ENCODE measurements around the gene PTGIS.
"Not testable (repeated sequence)": the region's sequence is repeated elsewhere in the genome, so short reads cannot be mapped to it uniquely, and the experiment has no call there.

The PTGIS gene

GRCh38 chr20:49575551-49576060, 7.7 kb upstream of the PTGIS start:
- no peak for DNase-seq

GRCh38 chr20:49573900-49574416, 6.0 kb upstream of the PTGIS start:
- no peak for DNase-seq

- DNase-seq: no peak
Measured at GRCh38 chr20:49572857-49573256, 4.9 kb upstream of the PTGIS start.

DNA sequence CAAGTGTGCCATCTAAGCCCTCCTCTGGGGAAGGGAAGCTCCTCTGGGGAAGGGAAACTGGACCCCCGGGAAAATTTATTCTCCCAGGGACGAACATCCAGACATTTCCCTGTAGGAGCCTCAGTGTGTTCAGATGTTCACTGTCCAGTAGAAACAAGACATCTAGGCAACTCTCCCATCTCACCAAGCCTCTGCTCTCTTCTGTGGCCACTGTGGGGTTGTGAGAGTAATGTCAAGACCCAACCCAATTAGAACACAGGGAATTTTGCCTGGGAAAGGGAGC, 3.6 kb upstream of the PTGIS start:
- no peak for DNase-seq

DNA sequence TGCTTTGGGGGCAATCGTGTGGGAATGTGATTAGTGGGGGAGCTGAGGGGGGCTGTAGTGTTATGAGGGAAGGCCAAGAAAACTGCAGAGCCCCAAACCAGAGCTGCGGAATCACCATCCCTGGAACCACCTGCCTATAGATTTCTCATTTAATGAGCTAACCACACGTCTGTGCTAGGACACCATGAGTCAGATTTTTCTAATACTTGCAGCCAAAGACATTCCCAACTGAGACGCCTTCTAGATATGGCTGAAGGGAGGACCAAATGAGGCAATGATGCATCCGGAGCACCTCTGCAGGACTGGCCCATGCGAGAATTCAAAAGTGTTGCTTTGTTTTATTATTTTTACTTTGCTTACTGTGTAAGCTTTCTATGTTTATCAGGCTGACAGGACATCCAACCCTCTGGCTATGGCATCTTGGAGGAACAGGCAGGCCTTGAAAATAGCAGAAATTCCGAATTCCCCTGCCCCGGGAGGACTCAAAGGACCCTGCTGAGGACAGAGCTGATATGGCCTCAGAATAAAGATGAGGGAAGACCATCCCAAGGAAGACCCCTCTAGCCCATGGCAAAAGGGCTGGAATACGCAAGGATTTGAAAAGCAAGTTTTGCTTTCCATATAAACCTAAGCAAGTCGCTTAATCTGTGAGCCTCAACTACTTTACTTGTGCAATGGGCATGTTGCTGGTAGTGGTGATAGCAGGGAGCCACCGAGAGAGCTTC, 3.1 kb upstream of the PTGIS start:
- DNase-seq: no peak

GRCh38 chr20:49570161-49570827, 2.4 kb upstream of the PTGIS start:
- DNase-seq: no peak

GRCh38 chr20:49569411-49570115, 1.6 kb upstream of the PTGIS start:
- DNase-seq: no peak

GRCh38 chr20:49568278-49569151, 578 bp upstream of the PTGIS start:
- no peak for DNase-seq

DNA sequence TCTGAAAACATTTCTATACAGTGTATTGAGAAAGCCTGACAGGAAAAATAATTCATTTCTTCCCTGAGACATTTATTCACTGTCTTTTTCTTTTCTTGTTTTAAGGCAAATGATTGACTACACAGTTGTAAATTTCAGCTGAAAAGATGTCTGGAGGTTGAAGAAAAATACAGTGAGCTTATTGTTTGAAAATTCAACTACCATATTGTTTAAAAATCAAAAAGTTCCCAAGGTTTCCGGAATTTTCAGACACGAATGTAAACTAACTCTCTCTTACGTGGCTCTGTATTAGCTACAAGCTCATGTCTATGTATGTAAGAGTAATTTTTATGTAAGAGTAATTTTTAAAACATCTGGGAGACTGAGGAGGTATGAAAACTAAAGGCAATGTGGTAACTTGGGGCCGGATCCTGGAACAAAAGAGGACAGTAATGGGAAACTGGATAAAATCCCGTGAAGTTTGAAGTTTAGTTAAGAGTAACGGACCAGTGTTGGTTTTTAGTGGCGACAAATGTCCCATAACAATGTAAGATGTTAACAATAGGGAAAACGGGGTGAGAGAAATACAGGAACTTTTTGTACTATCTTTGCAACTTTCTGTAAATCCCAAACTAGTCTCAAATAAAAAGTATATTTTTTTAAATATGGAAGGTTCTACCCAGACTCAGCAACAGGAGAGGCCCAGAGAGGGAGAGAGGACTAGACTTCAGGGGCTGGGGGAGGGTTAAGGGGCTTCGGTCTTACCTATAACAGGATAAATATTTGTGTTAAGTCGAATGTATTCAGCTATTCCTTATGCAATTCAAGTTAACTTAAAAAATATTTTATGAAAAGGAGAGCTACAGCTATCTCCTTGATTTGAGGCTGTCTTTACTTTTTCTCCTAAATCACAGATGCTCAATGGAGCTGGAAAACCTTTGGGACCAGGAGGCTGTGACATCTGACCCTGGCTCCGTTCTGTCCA, 1.3 kb downstream of the PTGIS start:
- no peak for DNase-seq

DNA sequence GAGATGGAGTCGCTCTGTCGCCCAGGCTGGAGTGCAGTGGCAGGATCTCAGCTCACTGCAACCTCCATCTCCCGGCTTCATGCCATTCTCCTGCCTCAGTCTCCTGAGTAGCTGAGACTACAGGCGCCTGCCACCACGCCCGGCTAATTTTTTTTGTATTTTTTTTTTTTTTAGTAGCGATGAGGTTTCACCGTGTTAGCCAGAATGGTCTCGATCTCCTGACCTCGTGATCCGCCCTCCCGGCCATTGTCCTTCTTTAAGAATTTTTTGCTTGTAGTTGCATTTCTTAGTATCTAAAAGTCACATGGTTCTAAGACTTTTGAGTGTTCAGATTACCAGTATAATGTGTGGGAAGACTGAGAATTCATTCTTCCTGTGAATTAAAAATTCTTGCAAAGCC, 2.9 kb downstream of the PTGIS start:
- DNase-seq: not testable (repeated sequence)

DNA sequence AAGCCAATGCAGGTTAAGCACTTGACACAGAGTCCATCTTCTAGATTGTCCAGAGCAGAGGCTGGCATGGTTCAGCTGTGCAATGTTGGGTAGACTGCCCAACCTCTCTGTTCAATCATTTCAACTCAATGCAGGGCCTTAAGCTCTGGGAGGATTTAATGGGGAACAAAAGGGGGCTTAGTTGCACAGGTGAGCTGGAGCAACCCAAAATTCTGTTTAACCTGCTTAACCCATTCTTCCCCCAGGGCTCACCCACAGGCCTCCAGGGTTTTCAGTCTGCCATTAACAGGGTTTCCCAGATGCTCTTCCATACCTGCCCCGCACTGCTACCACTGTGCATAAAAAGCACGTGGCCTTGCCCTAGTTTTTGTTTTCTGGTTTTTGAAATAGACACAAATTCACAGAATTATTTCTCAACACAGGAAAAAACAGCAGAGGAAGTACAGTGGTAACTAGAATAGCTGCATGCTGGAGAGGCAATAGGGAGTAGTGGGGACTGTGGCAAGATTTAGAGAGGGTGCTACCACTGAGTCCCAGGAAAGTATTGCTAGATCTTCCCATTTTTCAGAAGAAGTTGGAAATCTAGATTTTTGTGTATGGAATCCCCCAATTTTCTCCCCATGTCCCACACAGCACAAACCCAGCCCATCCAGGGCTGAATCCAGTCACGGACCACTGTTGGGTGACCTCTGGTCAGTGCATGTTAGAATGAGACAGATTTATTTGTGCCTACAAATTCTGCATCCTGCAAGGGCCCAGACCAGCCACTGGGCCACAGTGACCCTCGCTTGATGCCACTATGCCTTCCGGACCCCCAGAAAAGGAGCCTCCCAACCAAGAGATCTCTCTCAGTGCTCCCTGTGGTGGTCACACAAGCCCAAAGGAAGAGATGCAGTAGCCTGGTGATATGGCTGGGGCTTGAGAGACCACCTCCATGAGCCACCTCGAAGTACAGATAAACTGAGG, 4.6 kb downstream of the PTGIS start:
- DNase-seq: no peak

DNA sequence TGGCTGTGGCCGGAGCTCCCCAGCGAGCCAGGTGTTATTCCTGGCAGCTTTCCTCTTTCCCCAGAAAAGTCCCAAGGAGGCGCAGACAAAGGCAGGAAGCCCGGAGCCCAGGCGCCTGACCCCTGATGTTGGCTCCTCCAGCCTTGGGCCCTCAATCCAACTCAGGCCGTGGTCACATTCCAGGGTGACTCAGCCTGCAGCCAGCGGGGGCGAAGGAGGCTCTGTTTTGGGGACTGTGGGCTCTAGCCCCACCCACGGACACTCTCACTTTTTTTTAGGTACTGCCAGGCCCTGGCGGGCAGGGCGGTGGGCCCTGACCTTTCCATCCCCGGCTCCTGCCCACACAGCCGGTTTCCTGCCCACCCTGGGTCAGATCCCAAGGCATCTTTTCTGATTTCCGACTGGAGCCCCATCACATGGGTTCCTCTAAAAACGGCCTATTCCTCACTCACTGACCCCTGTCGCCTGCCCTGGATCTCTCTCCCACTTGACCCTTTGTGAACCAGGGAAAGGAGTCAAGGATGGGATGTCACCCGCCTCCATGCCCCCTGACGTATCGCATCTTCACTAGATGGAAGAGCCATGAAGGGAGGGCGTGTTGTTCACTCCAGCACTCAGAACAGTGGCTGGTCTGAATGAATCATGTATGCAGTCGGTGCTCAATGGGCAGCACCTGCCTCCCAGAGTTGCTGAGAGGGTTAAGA, 5.5 kb downstream of the PTGIS start:
- no peak for DNase-seq

- DNase-seq: no peak
Measured at GRCh38 chr20:49561806-49562205, 6.1 kb downstream of the PTGIS start.

DNA sequence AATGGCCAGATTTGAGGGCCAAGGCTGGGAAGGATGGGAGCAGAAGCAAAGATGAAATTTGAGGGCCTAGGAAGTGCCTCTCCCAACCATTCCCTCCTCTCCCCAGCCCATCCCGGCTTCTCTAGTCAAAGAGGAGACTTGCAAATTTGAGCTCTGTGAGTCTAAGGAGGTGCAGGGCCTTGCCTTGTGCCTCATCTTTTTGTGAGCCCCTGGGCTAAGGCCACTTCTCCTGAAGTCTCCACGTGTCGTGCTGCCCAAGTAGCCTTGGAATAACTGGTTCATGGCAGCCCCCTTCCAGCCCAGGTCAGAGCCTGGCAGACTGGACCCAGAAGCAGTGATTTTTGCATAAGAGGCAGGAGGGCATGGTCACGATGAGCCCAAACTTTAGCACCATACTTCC, 6.7 kb downstream of the PTGIS start:
- DNase-seq: no peak

DNA sequence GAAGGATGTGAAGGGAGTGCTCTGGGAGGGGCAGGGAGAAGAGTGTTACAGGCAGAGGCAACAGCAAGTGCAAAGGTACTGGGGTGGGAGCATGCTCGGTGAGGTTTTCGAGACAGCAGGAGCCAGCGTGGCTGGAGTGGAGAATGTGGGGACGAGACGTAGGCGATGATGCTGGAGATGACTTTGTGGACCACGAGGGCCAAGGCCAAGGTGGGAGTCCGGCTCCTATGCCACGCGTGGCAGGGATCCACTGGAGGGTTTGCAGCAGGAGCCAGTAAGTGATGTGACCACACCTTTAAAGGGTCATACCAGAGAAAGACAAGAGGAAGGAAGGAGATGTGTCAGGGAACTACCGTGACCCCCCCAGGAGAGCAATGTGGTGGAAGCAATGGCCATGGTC, 7.3 kb downstream of the PTGIS start:
- DNase-seq: no peak

DNA sequence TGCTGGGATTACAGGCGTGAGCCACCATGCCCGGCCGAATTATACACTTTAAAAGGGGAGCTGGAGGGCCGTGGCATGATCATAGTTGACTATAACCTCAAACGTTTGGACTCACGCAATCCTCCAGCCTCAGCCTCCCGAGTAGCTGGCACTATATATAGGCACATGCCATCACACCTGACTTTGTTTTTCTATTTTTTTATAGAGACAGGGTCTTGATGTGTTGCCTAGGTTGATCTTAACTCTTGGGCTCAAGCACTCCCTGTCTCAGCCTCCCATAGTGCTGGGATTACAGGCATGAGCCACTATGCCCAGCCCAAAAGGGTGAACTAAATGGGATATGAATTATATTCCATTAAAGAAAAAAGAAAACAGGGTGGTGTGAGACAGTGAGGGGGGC, 7.8 kb downstream of the PTGIS start:
- no peak for DNase-seq

DNA sequence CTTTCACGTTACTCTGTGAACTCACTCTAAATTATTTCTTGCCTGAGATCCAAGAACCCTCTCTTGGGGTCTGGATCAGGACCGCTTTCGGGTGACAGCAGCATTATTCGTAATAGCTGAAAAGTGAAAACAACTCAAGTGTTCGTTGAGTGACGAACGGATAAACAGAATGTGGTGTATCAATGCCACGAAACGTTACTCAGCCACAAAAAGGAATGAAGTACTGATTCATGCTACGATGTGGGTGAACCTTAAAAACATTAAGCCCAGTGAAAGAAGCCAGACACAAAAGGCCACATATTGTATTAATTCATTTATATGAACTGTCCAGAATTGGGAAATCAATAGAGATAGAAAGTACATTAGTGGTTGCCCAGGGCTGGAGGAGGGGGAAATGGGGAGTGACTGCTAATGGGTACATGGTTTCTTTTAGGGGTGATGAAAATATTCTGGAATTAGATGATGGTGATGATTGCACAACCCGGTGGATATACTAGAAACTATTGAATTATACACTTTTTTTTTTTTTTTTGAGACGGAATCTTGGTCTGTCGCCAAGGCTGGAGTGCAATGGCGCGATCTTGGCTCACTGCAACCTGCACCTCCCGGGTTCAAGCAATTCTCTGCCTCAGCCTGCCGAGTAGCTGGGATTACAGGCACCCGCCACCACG, 8.4 kb downstream of the PTGIS start:
- DNase-seq: no peak

DNA sequence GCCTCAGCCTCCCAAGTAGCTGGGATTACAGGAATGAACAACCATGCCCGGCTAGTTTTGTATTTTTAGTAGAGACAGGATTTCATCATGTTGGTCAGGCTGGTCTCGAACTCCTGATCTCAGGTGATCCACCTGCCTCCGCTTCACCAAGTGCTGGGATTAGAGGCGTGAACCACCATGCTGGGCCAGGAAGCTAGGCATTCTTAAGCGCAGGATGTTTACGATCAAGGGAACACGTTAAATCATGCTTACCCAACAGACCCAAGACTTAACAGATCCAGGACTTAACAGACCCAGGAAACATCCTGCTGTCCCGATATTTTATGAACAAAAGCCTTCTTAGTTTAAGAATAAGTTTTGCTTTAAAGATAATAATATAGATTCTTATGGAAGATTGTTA, 9.1 kb downstream of the PTGIS start:
- DNase-seq: no peak

DNA sequence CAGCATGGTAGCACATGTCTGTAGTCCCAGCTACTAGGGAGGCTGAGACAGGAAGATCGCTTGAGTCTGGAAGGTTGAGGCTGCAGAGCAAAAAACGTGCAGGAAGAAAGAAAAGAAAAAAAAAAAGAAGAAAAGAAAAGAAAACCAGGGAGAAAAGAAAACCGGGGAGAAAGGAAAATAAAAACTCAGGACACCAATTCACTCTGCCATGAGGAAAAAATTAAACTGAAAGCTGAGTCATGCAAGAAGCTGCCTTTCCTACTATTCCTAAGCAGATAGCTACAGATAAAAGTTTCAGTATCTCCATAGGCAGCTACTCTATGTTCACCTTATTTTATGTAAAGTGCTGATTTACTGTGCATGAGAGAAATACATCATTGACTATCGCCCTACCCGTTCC, 10.5 kb downstream of the PTGIS start:
- DNase-seq: no peak

All from stimulated activated naive CD4-positive, alpha-beta T cell treated with Interleukin-2 at 50 U/mL for 16 hours (primary cell).